WTC11 (cell line): ENCODE measurements around the gene SPTLC2. TPM values are rescaled to one million over a fixed set of nuclear protein-coding genes. Genes with fewer than 3 reads are reported as not detected.
A peak's percentile ranks its signal among the peaks of the same experiment; 100 is the strongest.

ENCODE experiments used
- ATAC-seq: fragments of 200-7000 bp; cut with Tn5 transposase; 2 replicates; pipeline ENCODE4 v1.10.0; 2021; ENCODE audit warnings: mild to moderate bottlenecking, moderate library complexity
- CTCF ChIA-PET: fragments of 300-600 bp; sonication (Branson Sonifier 250); formaldehyde crosslinking; loops from one replicate; lab custom pipeline; 2021; ENCODE audit warnings: antibody characterized with exemption; lab: Charles Lee
- POLR2A ChIA-PET: fragments of 350-600 bp; sonication (Branson Sonifier 250); formaldehyde crosslinking; loops from one replicate; lab custom pipeline; 2021; ENCODE audit warnings: antibody characterized with exemption; lab: Charles Lee
- DNase-seq: peaks from one replicate; pipeline ENCODE4 v3.0.0; 2021; ENCODE audit warnings: low spot score
- H3K27ac Mint-ChIP-seq: 2 replicates; pipeline ENCODE4 v1.8.0; 2021; ENCODE audit warnings: mixed read lengths
- H3K27me3 Mint-ChIP-seq: 2 replicates; pipeline ENCODE4 v1.8.0; 2021; ENCODE audit warnings: low read depth, mild to moderate bottlenecking, moderate library complexity, mixed read lengths
- H3K36me3 Mint-ChIP-seq: 2 replicates; pipeline ENCODE4 v1.8.0; 2021; ENCODE audit warnings: mixed read lengths
- H3K4me1 Mint-ChIP-seq: 2 replicates; pipeline ENCODE4 v1.8.0; 2022; ENCODE audit warnings: mixed read lengths
- H3K4me3 Mint-ChIP-seq: 2 replicates; pipeline ENCODE4 v1.8.0; 2021; ENCODE audit warnings: mild to moderate bottlenecking, moderate library complexity, mixed read lengths
- H3K9me3 Mint-ChIP-seq: 2 replicates; pipeline ENCODE4 v1.8.0; 2021; ENCODE audit warnings: mixed read lengths
- AR ChIP-seq: fragments of 250-450 bp; sonication (Bioruptor Pico); IDR thresholded peaks from 2 replicates; pipeline ENCODE4 v1.9.0; 2021; ENCODE audit warnings: mild to moderate bottlenecking
- CREB1 ChIP-seq: sonication (generic); formaldehyde crosslinking; IDR thresholded peaks from 2 replicates; pipeline ENCODE4 v1.8.0; 2023; ENCODE audit warnings: mild to moderate bottlenecking, missing genetic modification reagents
- FOXK1 ChIP-seq: sonication (generic); formaldehyde crosslinking; IDR thresholded peaks from 2 replicates; pipeline ENCODE4 v1.8.0; 2022; ENCODE audit warnings: mild to moderate bottlenecking, moderate library complexity, missing genetic modification reagents
- GABPB1 ChIP-seq: sonication (generic); formaldehyde crosslinking; IDR thresholded peaks from 2 replicates; pipeline ENCODE4 v1.8.1; 2023; ENCODE audit warnings: mild to moderate bottlenecking, missing genetic modification reagents
- GTF2I ChIP-seq: fragments of 250-450 bp; sonication (Bioruptor Pico); conservative IDR thresholded peaks from 2 replicates; pipeline ENCODE4 v1.4.0; 2021; ENCODE audit warnings: mild to moderate bottlenecking
- JUN ChIP-seq: sonication (generic); formaldehyde crosslinking; IDR thresholded peaks from 2 replicates; pipeline ENCODE4 v1.8.0; 2023; ENCODE audit warnings: mild to moderate bottlenecking, missing genetic modification reagents
- MYBL2 ChIP-seq: sonication (generic); formaldehyde crosslinking; IDR thresholded peaks from 2 replicates; pipeline ENCODE4 v1.8.1; 2023; ENCODE audit warnings: mild to moderate bottlenecking, moderate library complexity, missing genetic modification reagents
- NR3C1 ChIP-seq: sonication (generic); formaldehyde crosslinking; conservative IDR thresholded peaks from 2 replicates; pipeline ENCODE4 v1.8.1; 2023; ENCODE audit warnings: low read depth, mild to moderate bottlenecking, missing genetic modification reagents
- RELA ChIP-seq: sonication (generic); formaldehyde crosslinking; IDR thresholded peaks from 2 replicates; pipeline ENCODE4 v1.8.1; 2022; ENCODE audit warnings: missing genetic modification reagents, mild to moderate bottlenecking, borderline replicate concordance
- SMAD3 ChIP-seq: sonication (generic); formaldehyde crosslinking; IDR thresholded peaks from 2 replicates; pipeline ENCODE4 v1.8.0; 2022; ENCODE audit warnings: missing genetic modification reagents, mild to moderate bottlenecking, borderline replicate concordance
- TEAD4 ChIP-seq: sonication (generic); formaldehyde crosslinking; IDR thresholded peaks from 2 replicates; pipeline ENCODE4 v1.8.0; 2022; ENCODE audit warnings: mild to moderate bottlenecking, missing genetic modification reagents
- TP53 ChIP-seq: sonication (generic); formaldehyde crosslinking; IDR thresholded peaks from 2 replicates; pipeline ENCODE4 v1.8.1; 2023; ENCODE audit warnings: mild to moderate bottlenecking, missing genetic modification reagents
- ZBTB43 ChIP-seq: sonication (generic); formaldehyde crosslinking; IDR thresholded peaks from 2 replicates; pipeline ENCODE4 v1.8.1; 2023; ENCODE audit warnings: mild to moderate bottlenecking, missing genetic modification reagents
- ZNF317 ChIP-seq: sonication (generic); formaldehyde crosslinking; IDR thresholded peaks from 2 replicates; pipeline ENCODE4 v1.8.1; 2023; ENCODE audit warnings: low read depth, mild to moderate bottlenecking, moderate library complexity, missing genetic modification reagents, borderline replicate concordance
- total RNA-seq: library from RNA; stranded (reverse); gene quantifications from 3 replicates; pipeline ENCODE4 v1.2.3, GENCODE V29; 2021
- TF ChIP-seq, protein P1 (sequence below): sonication (generic); formaldehyde crosslinking; IDR thresholded peaks from 2 replicates; pipeline ENCODE4 v1.8.1; 2023; ENCODE audit warnings: mild to moderate bottlenecking, missing genetic modification reagents, borderline replicate concordance
- TF ChIP-seq, protein P2 (sequence below): fragments of 250-450 bp; sonication (Bioruptor Pico); IDR thresholded peaks from 2 replicates; pipeline ENCODE4 v1.9.0; 2021; ENCODE audit warnings: moderate library complexity, mild to moderate bottlenecking, inconsistent platforms, borderline replicate concordance
- TF ChIP-seq, protein P3 (sequence below): sonication (generic); formaldehyde crosslinking; IDR thresholded peaks from 2 replicates; pipeline ENCODE4 v1.8.1; 2023; ENCODE audit warnings: mild to moderate bottlenecking, missing genetic modification reagents, moderate library complexity
- TF ChIP-seq, protein P4 (sequence below): sonication (generic); formaldehyde crosslinking; IDR thresholded peaks from 2 replicates; pipeline ENCODE4 v1.8.0; 2022; ENCODE audit warnings: mild to moderate bottlenecking, missing genetic modification reagents

SPTLC2 gene
- total RNA-seq, 1 experiment from 2014 or later = 40.1 TPM

- TF ChIP-seq CREB1 (CRISPR knock-in tag) (no peak), JUN (CRISPR knock-in tag) (no peak)
These were observed 72.7 kb downstream of the SPTLC2 start (continued) for GRCh38 chr14:77543637-77544334.

DNA sequence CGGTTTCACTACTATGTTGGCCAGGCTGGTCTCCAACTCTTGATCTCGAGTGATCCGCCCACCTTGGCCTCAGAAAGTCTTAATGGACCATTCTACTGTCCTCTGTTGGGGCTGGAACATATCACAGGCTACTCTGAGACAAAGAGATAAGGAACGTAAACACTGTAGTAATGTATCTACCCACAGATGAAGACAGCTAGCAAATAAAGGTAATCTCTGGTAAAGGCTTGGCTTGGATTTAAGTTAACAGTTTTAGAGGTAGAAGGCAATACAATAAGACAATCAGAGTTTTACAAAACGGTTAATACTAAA, 73.2 kb downstream of the SPTLC2 start:
- Mint-ChIP-seq H3K9me3 (no peaks in the 10 kb centered on the region), H3K27me3 (no peaks in the 10 kb centered on the region), H3K4me3 (no peak overlapping the region), H3K4me1 (no peaks in the 10 kb centered on the region), H3K36me3 (peaks cover 24% of the 10 kb centered on the region)
- no peak for DNase-seq
- no peak for TF ChIP-seq SMAD3 (CRISPR knock-in tag)
- TF ChIP-seq, all 79 proteins: peak for 0
- ATAC-seq = no peak
- CTCF ChIA-PET = interaction anchor here (0.9 kb wide), 1 partner anchor 84 kb away, joined by 3 read pairs; no protein-coding TSS in a partner anchor
- POLR2A ChIA-PET = no interaction called here
- peak overlapping the region; percentile 7; the same call in 1 of the 2 replicates for H3K27ac Mint-ChIP-seq

DNA sequence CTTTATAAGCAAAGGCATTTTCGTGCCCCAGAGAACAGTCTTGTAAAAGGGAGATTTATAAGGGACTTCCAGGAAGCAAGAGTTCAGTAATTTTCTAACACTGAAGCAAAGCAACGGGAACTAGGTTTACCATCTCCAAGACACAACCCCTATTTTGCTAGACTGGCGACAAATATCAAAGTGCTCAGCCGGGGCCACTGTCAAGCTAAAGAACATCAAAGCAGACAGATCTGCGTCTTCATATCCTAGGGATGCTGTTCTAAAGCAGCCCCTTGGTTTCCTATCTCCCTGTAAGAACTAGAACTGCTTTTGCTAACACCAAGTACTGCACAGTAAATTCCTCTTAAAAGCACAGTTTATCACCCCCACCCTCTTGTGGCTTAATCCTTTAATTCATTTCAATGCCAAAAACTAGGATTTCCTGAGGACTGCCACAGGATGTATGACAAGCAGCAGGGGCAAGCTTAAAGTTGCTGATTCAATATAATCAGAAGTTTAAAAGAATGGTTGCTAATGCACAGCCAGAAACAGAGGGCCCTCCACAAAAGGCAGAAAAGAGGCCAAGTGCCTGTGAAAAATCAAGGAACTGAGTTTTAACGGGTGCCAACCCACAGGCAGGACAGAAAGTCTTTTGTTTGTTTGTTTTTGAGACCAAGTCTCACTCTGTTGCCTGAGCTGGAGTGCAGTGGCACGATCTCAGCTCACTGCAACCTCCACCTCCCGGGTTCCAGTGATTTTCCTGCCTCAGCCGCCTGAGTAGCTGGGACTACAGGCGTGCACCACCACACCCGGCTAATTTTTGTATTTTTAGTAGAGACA, 73.8 kb downstream of the SPTLC2 start:
- no peaks in the 10 kb centered on the region for H3K4me1 Mint-ChIP-seq
- TF ChIP-seq TP53 (CRISPR knock-in tag) = no peak
- no peak for TF ChIP-seq ZBTB43 (CRISPR knock-in tag)
- TF ChIP-seq AR (CRISPR knock-in tag) = no peak
- no peak for TF ChIP-seq GTF2I (CRISPR knock-in tag)
- TF ChIP-seq NR3C1 = no peak
- no peak for TF ChIP-seq GABPB1 (CRISPR knock-in tag)
- peaks cover 18% of the 10 kb centered on the region for H3K36me3 Mint-ChIP-seq
- no peak overlapping the region for H3K4me3 Mint-ChIP-seq
- CTCF ChIA-PET = no interaction called here
- POLR2A ChIA-PET = interaction anchor here (0.6 kb wide), 1 partner anchor 197 kb away, joined by 7 read pairs; no protein-coding TSS in a partner anchor
- ATAC-seq = no peak
- H3K27me3 Mint-ChIP-seq = no peaks in the 10 kb centered on the region
- no peak for DNase-seq
- no peaks in the 10 kb centered on the region for H3K9me3 Mint-ChIP-seq
- H3K27ac Mint-ChIP-seq = 0 out of 2 replicates have a peak overlapping the region, but pooled peaks have one; percentile 13

DNA sequence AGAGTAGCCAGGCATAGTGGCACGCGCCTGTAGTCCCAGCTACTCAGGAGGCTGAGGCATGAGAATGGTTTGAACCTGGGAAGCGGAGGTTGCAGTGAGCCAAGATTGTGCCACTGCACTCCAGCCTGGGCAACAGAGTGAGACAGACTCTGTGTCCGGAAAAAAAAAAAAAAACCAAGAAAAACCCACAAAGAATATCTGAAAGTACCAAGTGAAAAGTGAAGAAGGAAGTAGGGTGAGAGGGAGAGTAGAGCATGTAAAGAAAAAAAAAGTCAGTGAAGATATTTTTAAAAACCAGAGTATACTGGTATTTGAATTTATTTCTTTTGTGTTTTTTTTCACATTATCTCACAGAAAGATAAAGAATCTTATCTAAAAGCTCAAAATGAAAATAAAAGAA, 74.5 kb downstream of the SPTLC2 start:
- no peak overlapping the region for H3K27ac Mint-ChIP-seq
- ATAC-seq = no peak
- TF ChIP-seq, protein P1, sequence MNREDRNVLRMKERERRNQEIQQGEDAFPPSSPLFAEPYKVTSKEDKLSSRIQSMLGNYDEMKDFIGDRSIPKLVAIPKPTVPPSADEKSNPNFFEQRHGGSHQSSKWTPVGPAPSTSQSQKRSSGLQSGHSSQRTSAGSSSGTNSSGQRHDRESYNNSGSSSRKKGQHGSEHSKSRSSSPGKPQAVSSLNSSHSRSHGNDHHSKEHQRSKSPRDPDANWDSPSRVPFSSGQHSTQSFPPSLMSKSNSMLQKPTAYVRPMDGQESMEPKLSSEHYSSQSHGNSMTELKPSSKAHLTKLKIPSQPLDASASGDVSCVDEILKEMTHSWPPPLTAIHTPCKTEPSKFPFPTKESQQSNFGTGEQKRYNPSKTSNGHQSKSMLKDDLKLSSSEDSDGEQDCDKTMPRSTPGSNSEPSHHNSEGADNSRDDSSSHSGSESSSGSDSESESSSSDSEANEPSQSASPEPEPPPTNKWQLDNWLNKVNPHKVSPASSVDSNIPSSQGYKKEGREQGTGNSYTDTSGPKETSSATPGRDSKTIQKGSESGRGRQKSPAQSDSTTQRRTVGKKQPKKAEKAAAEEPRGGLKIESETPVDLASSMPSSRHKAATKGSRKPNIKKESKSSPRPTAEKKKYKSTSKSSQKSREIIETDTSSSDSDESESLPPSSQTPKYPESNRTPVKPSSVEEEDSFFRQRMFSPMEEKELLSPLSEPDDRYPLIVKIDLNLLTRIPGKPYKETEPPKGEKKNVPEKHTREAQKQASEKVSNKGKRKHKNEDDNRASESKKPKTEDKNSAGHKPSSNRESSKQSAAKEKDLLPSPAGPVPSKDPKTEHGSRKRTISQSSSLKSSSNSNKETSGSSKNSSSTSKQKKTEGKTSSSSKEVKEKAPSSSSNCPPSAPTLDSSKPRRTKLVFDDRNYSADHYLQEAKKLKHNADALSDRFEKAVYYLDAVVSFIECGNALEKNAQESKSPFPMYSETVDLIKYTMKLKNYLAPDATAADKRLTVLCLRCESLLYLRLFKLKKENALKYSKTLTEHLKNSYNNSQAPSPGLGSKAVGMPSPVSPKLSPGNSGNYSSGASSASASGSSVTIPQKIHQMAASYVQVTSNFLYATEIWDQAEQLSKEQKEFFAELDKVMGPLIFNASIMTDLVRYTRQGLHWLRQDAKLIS (CRISPR knock-in tag) = no peak
- TF ChIP-seq MYBL2 (CRISPR knock-in tag) (no peak), TEAD4 (no peak), FOXK1 (CRISPR knock-in tag) (no peak), RELA (CRISPR knock-in tag) (no peak), ZNF317 (CRISPR knock-in tag) (no peak)
- TF ChIP-seq, protein P2, sequence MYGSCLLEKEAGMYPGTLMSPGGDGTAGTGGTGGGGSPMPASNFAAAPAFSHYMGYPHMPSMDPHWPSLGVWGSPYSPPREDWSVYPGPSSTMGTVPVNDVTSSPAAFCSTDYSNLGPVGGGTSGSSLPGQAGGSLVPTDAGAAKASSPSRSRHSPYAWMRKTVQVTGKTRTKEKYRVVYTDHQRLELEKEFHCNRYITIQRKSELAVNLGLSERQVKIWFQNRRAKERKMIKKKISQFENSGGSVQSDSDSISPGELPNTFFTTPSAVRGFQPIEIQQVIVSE = no peak
- TF ChIP-seq, protein P3, sequence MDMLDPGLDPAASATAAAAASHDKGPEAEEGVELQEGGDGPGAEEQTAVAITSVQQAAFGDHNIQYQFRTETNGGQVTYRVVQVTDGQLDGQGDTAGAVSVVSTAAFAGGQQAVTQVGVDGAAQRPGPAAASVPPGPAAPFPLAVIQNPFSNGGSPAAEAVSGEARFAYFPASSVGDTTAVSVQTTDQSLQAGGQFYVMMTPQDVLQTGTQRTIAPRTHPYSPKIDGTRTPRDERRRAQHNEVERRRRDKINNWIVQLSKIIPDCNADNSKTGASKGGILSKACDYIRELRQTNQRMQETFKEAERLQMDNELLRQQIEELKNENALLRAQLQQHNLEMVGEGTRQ (CRISPR knock-in tag) = no peak
- TF ChIP-seq, protein P4, sequence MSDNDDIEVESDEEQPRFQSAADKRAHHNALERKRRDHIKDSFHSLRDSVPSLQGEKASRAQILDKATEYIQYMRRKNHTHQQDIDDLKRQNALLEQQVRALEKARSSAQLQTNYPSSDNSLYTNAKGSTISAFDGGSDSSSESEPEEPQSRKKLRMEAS (CRISPR knock-in tag) = no peak

More for the DNA sequence above, 74.5 kb downstream of the SPTLC2 start:
- Mint-ChIP-seq H3K4me1 (no peaks in the 10 kb centered on the region), H3K9me3 (no peaks in the 10 kb centered on the region), H3K27me3 (no peaks in the 10 kb centered on the region), H3K36me3 (peaks cover 14% of the 10 kb centered on the region), H3K4me3 (no peak overlapping the region)
- CTCF ChIA-PET = no interaction called here
- no peak for DNase-seq
- POLR2A ChIA-PET = interaction anchor here (0.6 kb wide), 1 partner anchor 196 kb away, joined by 7 read pairs; no protein-coding TSS in a partner anchor
